Mucosa of stomach (tissue), 1 donor: ENCODE data around the gene DNAJC30.
"Not testable (repeated sequence)": the region's sequence is repeated elsewhere in the genome, so short reads cannot be mapped to it uniquely, and the experiment has no call there.

Source experiments
- H3K27me3 ChIP-seq: one replicate; pipeline ENCODE4 v1.7.0; 2013; ENCODE audit warnings: mild to moderate bottlenecking, low read length; ENCODE audit not compliant: control insufficient read depth, insufficient read depth
- H3K36me3 ChIP-seq: one replicate; pipeline ENCODE4 v1.7.0; 2013; ENCODE audit warnings: low read length; ENCODE audit not compliant: control insufficient read depth, insufficient read depth
- H3K4me1 ChIP-seq: one replicate; pipeline ENCODE4 v1.7.0; 2013; ENCODE audit warnings: mild to moderate bottlenecking, low read length; ENCODE audit not compliant: control insufficient read depth, insufficient read depth
- H3K4me3 ChIP-seq: one replicate; pipeline ENCODE4 v1.7.0; 2013; ENCODE audit warnings: low read length
- H3K9ac ChIP-seq: one replicate; pipeline ENCODE4 v1.7.0; 2013; ENCODE audit warnings: mild to moderate bottlenecking, low read length, moderate library complexity
- H3K9me3 ChIP-seq: one replicate; pipeline ENCODE4 v1.7.0; 2013; ENCODE audit warnings: mild to moderate bottlenecking, low read length, moderate library complexity; ENCODE audit not compliant: control insufficient read depth
- donor health status: Pancreatic carcinoma.

The DNAJC30 gene

GRCh38 chr7:73655309-73655708 lies 27.9 kb downstream of the DNAJC30 start:
- H3K27me3 ChIP-seq = peaks cover 12% of the 10 kb centered on the region

GRCh38 chr7:73652541-73652949 lies 30.7 kb downstream of the DNAJC30 start:
- Histone ChIP-seq H3K9me3 (no peaks in the 10 kb centered on the region), H3K9ac (no peak overlapping the region), H3K27me3 (peaks cover 31% of the 10 kb centered on the region), H3K4me3 (no peak overlapping the region), H3K36me3 (no peaks in the 10 kb centered on the region), H3K4me1 (peaks cover under 1% of the 10 kb centered on the region)

More at GRCh38 chr7:73655309-73655708, 27.9 kb downstream of the DNAJC30 start:
- not testable (repeated sequence) for H3K9me3 ChIP-seq, H3K4me3 ChIP-seq, H3K9ac ChIP-seq, H3K4me1 ChIP-seq, H3K36me3 ChIP-seq

GRCh38 chr7:73650524-73650923 lies 32.7 kb downstream of the DNAJC30 start:
- no peak overlapping the region for H3K9ac ChIP-seq
- peaks cover 4% of the 10 kb centered on the region for H3K4me1 ChIP-seq
- peaks cover 51% of the 10 kb centered on the region for H3K27me3 ChIP-seq
- no peak overlapping the region for H3K4me3 ChIP-seq
- no peaks in the 10 kb centered on the region for H3K36me3 ChIP-seq
- H3K9me3 ChIP-seq = no peaks in the 10 kb centered on the region

GRCh38 chr7:73649576-73649975 lies 33.7 kb downstream of the DNAJC30 start:
- Histone ChIP-seq H3K9ac (no peak overlapping the region), H3K27me3 (peaks cover 54% of the 10 kb centered on the region), H3K36me3 (no peaks in the 10 kb centered on the region), H3K4me1 (peaks cover 4% of the 10 kb centered on the region), H3K9me3 (no peaks in the 10 kb centered on the region), H3K4me3 (no peak overlapping the region)

GRCh38 chr7:73648593-73649332 lies 34.5 kb downstream of the DNAJC30 start:
- Histone ChIP-seq H3K4me1 (peaks cover 4% of the 10 kb centered on the region), H3K36me3 (no peaks in the 10 kb centered on the region), H3K27me3 (peaks cover 54% of the 10 kb centered on the region), H3K4me3 (no peak overlapping the region), H3K9me3 (no peaks in the 10 kb centered on the region), H3K9ac (no peak overlapping the region)

- Histone ChIP-seq H3K27me3 (peaks cover 57% of the 10 kb centered on the region), H3K9me3 (no peaks in the 10 kb centered on the region), H3K9ac (no peak overlapping the region), H3K36me3 (no peaks in the 10 kb centered on the region), H3K4me1 (peaks cover 4% of the 10 kb centered on the region), H3K4me3 (no peak overlapping the region)
These were observed 35.3 kb downstream of the DNAJC30 start for GRCh38 chr7:73647725-73648592.

- H3K9ac ChIP-seq = no peak overlapping the region
- no peak overlapping the region for H3K4me3 ChIP-seq
- H3K36me3 ChIP-seq = no peaks in the 10 kb centered on the region
- H3K4me1 ChIP-seq = peaks cover 4% of the 10 kb centered on the region
- peaks cover 54% of the 10 kb centered on the region for H3K27me3 ChIP-seq
- H3K9me3 ChIP-seq = no peaks in the 10 kb centered on the region
These were observed 36.2 kb downstream of the DNAJC30 start for GRCh38 chr7:73646785-73647724.

- Histone ChIP-seq H3K27me3 (peaks cover 48% of the 10 kb centered on the region), H3K4me1 (peaks cover 4% of the 10 kb centered on the region), H3K36me3 (no peaks in the 10 kb centered on the region), H3K4me3 (no peak overlapping the region), H3K9me3 (no peaks in the 10 kb centered on the region), H3K9ac (no peak overlapping the region)
These were observed 37.5 kb downstream of the DNAJC30 start for GRCh38 chr7:73645643-73646174.

- Histone ChIP-seq H3K9ac (no peak overlapping the region), H3K27me3 (peaks cover 46% of the 10 kb centered on the region), H3K4me1 (peaks cover 4% of the 10 kb centered on the region), H3K9me3 (no peaks in the 10 kb centered on the region), H3K36me3 (no peaks in the 10 kb centered on the region), H3K4me3 (no peak overlapping the region)
These were observed 38.5 kb downstream of the DNAJC30 start for GRCh38 chr7:73644688-73645286.

- peaks cover 28% of the 10 kb centered on the region for H3K27me3 ChIP-seq
- H3K9me3 ChIP-seq = no peaks in the 10 kb centered on the region
- no peaks in the 10 kb centered on the region for H3K36me3 ChIP-seq
- H3K4me1 ChIP-seq = peaks cover 4% of the 10 kb centered on the region
- no peak overlapping the region for H3K4me3 ChIP-seq
- no peak overlapping the region for H3K9ac ChIP-seq
These were observed 40.4 kb downstream of the DNAJC30 start for GRCh38 chr7:73642834-73643233.

GRCh38 chr7:73638911-73639310 lies 44.3 kb downstream of the DNAJC30 start:
- Histone ChIP-seq H3K9me3 (no peaks in the 10 kb centered on the region), H3K27me3 (peaks cover 3% of the 10 kb centered on the region), H3K4me1 (peaks cover 3% of the 10 kb centered on the region), H3K36me3 (no peaks in the 10 kb centered on the region), H3K4me3 (no peak overlapping the region), H3K9ac (no peak overlapping the region)
